Measurements from ENCODE around the gene SPATS2.

SPATS2 gene

GRCh38 chr12:49342066-49342913 lies 25.0 kb upstream of the SPATS2 start:
- no peaks in the 10 kb centered on the region for H3K9me3 ChIP-seq
- H3K36me3 ChIP-seq: no peaks in the 10 kb centered on the region
- no peak overlapping the region for H3K27ac ChIP-seq
- H3K4me1 ChIP-seq (ENCODE audit: control insufficient read depth in 1 of 2, insufficient read depth in 1 of 2, low read depth in 1 of 2, low read length in 1 of 2): peaks cover 34 to 43% of the 10 kb centered on the region in 2 experiments
- TF ChIP-seq CTCF (IDR thresholded peaks at IDR 0.05): peak; percentile 51
- peaks cover 100% of the 10 kb centered on the region for H3K27me3 ChIP-seq
- H3K4me3 ChIP-seq (ENCODE audit: low read depth in 1 of 2, low read length in 1 of 2): peak overlapping the region; percentile 48 to 61

- Histone ChIP-seq H3K27me3 (peaks cover 100% of the 10 kb centered on the region), H3K9me3 (no peaks in the 10 kb centered on the region), H3K27ac (no peak overlapping the region), H3K36me3 (no peaks in the 10 kb centered on the region), H3K4me3 (ENCODE audit: low read depth in 1 of 2, low read length in 1 of 2) (peak overlapping the region; percentile 48 to 61), H3K4me1 (ENCODE audit: control insufficient read depth in 1 of 2, insufficient read depth in 1 of 2, low read depth in 1 of 2, low read length in 1 of 2) (peaks cover 37 to 48% of the 10 kb centered on the region in 2 experiments)
- no peak for TF ChIP-seq CTCF (IDR thresholded peaks at IDR 0.05)
Observed at GRCh38 chr12:49342914-49343731, 24.1 kb upstream of the SPATS2 start.

GRCh38 chr12:49344486-49345050 lies 22.7 kb upstream of the SPATS2 start:
- TF ChIP-seq CTCF (IDR thresholded peaks at IDR 0.05): no peak
- peaks cover 37 to 48% of the 10 kb centered on the region in 2 experiments for H3K4me1 ChIP-seq (ENCODE audit: control insufficient read depth in 1 of 2, insufficient read depth in 1 of 2, low read depth in 1 of 2, low read length in 1 of 2)

GRCh38 chr12:49345051-49345824 lies 22.0 kb upstream of the SPATS2 start:
- Histone ChIP-seq H3K4me1 (ENCODE audit: control insufficient read depth in 1 of 2, insufficient read depth in 1 of 2, low read depth in 1 of 2, low read length in 1 of 2) (peaks cover 37 to 48% of the 10 kb centered on the region in 2 experiments), H3K27ac (no peak overlapping the region), H3K36me3 (no peaks in the 10 kb centered on the region), H3K9me3 (no peaks in the 10 kb centered on the region), H3K27me3 (peaks cover 100% of the 10 kb centered on the region), H3K4me3 (ENCODE audit: low read depth in 1 of 2, low read length in 1 of 2) (peak overlapping the region in 1 of 2 experiments; percentile 33)
- no peak for TF ChIP-seq CTCF (IDR thresholded peaks at IDR 0.05)

More at GRCh38 chr12:49344486-49345050, 22.7 kb upstream of the SPATS2 start:
- Histone ChIP-seq H3K36me3 (no peaks in the 10 kb centered on the region), H3K27ac (no peak overlapping the region), H3K4me3 (ENCODE audit: low read depth in 1 of 2, low read length in 1 of 2) (no peak overlapping the region), H3K27me3 (peaks cover 100% of the 10 kb centered on the region), H3K9me3 (no peaks in the 10 kb centered on the region)
